ENCODE results near the gene CIZ1. TPM values are rescaled to one million over a fixed set of nuclear protein-coding genes. Genes with fewer than 3 reads are reported as not detected.

The CIZ1 gene
- total and polyA plus RNA-seq, 9 of the 15 experiments (the other 6 are each of a cell fraction or from before 2014, with no cell fraction given) = 6.6 to 329 (median 87.8) TPM

DNA sequence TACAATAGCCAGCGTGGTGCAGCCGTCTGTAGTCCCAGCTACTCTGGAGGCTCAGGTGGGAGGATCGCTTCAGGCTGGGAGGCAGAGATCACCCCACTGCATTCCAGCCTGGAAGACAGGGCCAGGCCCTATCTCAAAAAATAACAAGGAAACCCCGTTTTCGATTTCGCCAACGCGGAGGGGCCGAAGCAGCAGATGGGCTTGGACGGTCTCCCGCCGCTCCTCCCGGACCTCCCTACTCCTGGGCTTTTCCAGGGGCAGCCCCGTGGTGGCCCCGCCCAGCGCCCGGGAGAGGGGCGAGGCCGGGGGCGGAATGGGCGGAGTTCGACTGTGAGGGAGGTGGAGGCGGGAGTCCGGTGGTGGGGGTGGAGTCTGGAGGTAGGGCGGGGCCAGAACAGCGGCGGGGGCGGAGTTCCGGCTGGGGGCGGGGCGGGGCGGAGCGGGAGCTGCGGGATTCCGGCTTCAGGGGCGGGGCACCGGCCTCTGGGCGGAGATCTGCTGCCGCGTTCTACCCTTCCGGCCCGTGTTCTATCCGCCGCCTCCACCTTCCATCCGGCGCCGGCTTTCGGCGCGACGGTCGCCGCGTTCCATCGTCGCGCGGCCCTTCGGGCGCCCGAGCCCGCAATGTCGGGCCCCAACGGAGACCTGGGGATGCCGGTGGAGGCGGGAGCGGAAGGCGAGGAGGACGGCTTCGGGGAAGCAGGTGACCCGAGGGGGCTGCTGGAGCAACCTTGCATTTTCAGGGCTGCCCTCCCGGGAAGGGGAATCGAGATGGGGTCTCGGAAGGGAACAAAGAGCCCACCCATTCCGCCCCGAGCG, 31.4 kb downstream of the CIZ1 start, which contains the start of gene BBLN (continued):
- no peak for TF ChIP-seq TCF7 (IDR thresholded peaks at IDR 0.05; ENCODE audit: borderline replicate concordance)
- TF ChIP-seq, protein P1, sequence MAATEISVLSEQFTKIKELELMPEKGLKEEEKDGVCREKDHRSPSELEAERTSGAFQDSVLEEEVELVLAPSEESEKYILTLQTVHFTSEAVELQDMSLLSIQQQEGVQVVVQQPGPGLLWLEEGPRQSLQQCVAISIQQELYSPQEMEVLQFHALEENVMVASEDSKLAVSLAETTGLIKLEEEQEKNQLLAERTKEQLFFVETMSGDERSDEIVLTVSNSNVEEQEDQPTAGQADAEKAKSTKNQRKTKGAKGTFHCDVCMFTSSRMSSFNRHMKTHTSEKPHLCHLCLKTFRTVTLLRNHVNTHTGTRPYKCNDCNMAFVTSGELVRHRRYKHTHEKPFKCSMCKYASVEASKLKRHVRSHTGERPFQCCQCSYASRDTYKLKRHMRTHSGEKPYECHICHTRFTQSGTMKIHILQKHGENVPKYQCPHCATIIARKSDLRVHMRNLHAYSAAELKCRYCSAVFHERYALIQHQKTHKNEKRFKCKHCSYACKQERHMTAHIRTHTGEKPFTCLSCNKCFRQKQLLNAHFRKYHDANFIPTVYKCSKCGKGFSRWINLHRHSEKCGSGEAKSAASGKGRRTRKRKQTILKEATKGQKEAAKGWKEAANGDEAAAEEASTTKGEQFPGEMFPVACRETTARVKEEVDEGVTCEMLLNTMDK (IDR thresholded peaks at IDR 0.05; ENCODE audit: borderline replicate concordance, insufficient read depth, low read depth, low read length, poor library complexity, severe bottlenecking) = no peak
- TF ChIP-seq, protein P2, sequence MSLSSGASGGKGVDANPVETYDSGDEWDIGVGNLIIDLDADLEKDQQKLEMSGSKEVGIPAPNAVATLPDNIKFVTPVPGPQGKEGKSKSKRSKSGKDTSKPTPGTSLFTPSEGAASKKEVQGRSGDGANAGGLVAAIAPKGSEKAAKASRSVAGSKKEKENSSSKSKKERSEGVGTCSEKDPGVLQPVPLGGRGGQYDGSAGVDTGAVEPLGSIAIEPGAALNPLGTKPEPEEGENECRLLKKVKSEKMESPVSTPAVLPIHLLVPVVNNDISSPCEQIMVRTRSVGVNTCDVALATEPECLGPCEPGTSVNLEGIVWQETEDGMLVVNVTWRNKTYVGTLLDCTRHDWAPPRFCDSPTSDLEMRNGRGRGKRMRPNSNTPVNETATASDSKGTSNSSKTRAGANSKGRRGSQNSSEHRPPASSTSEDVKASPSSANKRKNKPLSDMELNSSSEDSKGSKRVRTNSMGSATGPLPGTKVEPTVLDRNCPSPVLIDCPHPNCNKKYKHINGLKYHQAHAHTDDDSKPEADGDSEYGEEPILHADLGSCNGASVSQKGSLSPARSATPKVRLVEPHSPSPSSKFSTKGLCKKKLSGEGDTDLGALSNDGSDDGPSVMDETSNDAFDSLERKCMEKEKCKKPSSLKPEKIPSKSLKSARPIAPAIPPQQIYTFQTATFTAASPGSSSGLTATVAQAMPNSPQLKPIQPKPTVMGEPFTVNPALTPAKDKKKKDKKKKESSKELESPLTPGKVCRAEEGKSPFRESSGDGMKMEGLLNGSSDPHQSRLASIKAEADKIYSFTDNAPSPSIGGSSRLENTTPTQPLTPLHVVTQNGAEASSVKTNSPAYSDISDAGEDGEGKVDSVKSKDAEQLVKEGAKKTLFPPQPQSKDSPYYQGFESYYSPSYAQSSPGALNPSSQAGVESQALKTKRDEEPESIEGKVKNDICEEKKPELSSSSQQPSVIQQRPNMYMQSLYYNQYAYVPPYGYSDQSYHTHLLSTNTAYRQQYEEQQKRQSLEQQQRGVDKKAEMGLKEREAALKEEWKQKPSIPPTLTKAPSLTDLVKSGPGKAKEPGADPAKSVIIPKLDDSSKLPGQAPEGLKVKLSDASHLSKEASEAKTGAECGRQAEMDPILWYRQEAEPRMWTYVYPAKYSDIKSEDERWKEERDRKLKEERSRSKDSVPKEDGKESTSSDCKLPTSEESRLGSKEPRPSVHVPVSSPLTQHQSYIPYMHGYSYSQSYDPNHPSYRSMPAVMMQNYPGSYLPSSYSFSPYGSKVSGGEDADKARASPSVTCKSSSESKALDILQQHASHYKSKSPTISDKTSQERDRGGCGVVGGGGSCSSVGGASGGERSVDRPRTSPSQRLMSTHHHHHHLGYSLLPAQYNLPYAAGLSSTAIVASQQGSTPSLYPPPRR (CRISPR knock-in tag; IDR thresholded peaks at IDR 0.05; ENCODE audit: borderline replicate concordance) = no peak
- TF ChIP-seq RCOR1 (IDR thresholded peaks at IDR 0.05; ENCODE audit: borderline replicate concordance in 1 of 2, low read depth in 2 of 2, low read length in 2 of 2) = peak in 1 of 2 experiments; percentile 59; a peak in 2 of 4 replicates
- peak; percentile 82 for TF ChIP-seq SMAD4 (CRISPR knock-in tag; conservative IDR thresholded peaks at IDR 0.05)
- TF ChIP-seq, protein P3, sequence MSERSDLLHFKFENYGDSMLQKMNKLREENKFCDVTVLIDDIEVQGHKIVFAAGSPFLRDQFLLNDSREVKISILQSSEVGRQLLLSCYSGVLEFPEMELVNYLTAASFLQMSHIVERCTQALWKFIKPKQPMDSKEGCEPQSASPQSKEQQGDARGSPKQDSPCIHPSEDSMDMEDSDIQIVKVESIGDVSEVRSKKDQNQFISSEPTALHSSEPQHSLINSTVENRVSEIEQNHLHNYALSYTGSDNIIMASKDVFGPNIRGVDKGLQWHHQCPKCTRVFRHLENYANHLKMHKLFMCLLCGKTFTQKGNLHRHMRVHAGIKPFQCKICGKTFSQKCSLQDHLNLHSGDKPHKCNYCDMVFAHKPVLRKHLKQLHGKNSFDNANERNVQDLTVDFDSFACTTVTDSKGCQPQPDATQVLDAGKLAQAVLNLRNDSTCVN (CRISPR knock-in tag; IDR thresholded peaks at IDR 0.05) = no peak; the same call in 1 of the 2 replicates
- TF ChIP-seq, protein P4, sequence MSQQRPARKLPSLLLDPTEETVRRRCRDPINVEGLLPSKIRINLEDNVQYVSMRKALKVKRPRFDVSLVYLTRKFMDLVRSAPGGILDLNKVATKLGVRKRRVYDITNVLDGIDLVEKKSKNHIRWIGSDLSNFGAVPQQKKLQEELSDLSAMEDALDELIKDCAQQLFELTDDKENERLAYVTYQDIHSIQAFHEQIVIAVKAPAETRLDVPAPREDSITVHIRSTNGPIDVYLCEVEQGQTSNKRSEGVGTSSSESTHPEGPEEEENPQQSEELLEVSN (IDR thresholded peaks at IDR 0.05; ENCODE audit: borderline replicate concordance in 1 of 2, extremely low read depth in 1 of 2, insufficient read depth in 1 of 2, insufficient read length in 1 of 2, low read depth in 1 of 2, low read length in 1 of 2, poor library complexity in 1 of 2, severe bottlenecking in 1 of 2) = peak; percentile 36 to 60
- no peak for TF ChIP-seq C11orf30 (IDR thresholded peaks at IDR 0.05; ENCODE audit: low read depth)
- no peak for TF ChIP-seq NCOR1 (IDR thresholded peaks at IDR 0.05)
- TF ChIP-seq, protein P5, sequence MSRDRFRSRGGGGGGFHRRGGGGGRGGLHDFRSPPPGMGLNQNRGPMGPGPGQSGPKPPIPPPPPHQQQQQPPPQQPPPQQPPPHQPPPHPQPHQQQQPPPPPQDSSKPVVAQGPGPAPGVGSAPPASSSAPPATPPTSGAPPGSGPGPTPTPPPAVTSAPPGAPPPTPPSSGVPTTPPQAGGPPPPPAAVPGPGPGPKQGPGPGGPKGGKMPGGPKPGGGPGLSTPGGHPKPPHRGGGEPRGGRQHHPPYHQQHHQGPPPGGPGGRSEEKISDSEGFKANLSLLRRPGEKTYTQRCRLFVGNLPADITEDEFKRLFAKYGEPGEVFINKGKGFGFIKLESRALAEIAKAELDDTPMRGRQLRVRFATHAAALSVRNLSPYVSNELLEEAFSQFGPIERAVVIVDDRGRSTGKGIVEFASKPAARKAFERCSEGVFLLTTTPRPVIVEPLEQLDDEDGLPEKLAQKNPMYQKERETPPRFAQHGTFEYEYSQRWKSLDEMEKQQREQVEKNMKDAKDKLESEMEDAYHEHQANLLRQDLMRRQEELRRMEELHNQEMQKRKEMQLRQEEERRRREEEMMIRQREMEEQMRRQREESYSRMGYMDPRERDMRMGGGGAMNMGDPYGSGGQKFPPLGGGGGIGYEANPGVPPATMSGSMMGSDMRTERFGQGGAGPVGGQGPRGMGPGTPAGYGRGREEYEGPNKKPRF (IDR thresholded peaks at IDR 0.05; ENCODE audit: low read depth, low read length) = no peak

All from K562 (cell line).